HL-60 (cell line): ENCODE data around the gene TDRD12.

Experiments used
- GABPA ChIP-seq: IDR thresholded peaks from 2 replicates; pipeline ENCODE4 v1.6.1; 2012; ENCODE audit warnings: low read depth
- POLR2AphosphoS5 ChIP-seq: IDR thresholded peaks from 2 replicates; pipeline ENCODE4 v1.6.1; 2012; ENCODE audit warnings: low read depth
- REST ChIP-seq: IDR thresholded peaks from 2 replicates; pipeline ENCODE4 v1.6.1; 2012; ENCODE audit warnings: low read depth; ENCODE audit not compliant: insufficient replicate concordance
- SPI1 ChIP-seq: IDR thresholded peaks from 2 replicates; pipeline ENCODE4 v1.6.1; 2012; ENCODE audit warnings: low read depth, mild to moderate bottlenecking, borderline replicate concordance
- TF ChIP-seq, protein P1 (sequence below): IDR thresholded peaks from one replicate; pipeline ENCODE4 v1.5.1; 2011; ENCODE audit warnings: low read length, control low read depth, inconsistent platforms; ENCODE audit not compliant: insufficient read depth

GRCh38 chr19:32676186-32676894 is 43.2 kb upstream of the TDRD12 start:
- TF ChIP-seq, protein P1, sequence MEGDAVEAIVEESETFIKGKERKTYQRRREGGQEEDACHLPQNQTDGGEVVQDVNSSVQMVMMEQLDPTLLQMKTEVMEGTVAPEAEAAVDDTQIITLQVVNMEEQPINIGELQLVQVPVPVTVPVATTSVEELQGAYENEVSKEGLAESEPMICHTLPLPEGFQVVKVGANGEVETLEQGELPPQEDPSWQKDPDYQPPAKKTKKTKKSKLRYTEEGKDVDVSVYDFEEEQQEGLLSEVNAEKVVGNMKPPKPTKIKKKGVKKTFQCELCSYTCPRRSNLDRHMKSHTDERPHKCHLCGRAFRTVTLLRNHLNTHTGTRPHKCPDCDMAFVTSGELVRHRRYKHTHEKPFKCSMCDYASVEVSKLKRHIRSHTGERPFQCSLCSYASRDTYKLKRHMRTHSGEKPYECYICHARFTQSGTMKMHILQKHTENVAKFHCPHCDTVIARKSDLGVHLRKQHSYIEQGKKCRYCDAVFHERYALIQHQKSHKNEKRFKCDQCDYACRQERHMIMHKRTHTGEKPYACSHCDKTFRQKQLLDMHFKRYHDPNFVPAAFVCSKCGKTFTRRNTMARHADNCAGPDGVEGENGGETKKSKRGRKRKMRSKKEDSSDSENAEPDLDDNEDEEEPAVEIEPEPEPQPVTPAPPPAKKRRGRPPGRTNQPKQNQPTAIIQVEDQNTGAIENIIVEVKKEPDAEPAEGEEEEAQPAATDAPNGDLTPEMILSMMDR, result no peak
- TF ChIP-seq POLR2AphosphoS5, result no peak
- no peak for TF ChIP-seq REST
- TF ChIP-seq GABPA, result no peak
- TF ChIP-seq SPI1, result no peak
